Measurements from ENCODE around the gene PAGE2B. TPM values are rescaled to one million over a fixed set of nuclear protein-coding genes. Genes with fewer than 3 reads are reported as not detected.

Gene PAGE2B
- total RNA-seq, 1 donor from 2014 or later: not detected

DNA sequence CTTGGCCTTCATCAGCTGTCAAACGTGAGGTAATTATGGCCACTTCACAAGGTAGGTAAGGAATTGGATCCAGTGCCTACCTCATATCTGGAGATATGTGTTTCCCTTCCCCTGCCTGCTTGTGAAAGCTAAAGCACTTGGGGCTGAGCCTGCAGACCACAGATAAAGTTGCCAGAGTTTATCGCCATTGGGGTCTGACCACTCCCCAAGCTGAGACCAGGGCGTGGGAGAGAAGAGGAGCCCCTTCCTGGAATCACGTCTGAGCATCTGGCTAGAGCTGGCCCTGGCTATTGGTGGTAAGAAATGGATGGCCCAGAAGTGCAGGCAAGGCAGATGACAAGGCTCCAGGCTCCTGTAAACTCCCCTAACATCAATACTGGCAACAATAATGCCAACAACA, 46.8 kb upstream of the PAGE2B start:
- Histone ChIP-seq H3K27ac (no peak overlapping the region), H3K4me1 (no peaks in the 10 kb centered on the region), H3K9ac (no peak overlapping the region), H2AFZ (replicated peaks) (no peak overlapping the region), H3K9me3 (ENCODE audit: low read depth) (no peaks in the 10 kb centered on the region), H3K27me3 (no peaks in the 10 kb centered on the region), H3F3A (ENCODE audit: low read depth) (no peaks in the 10 kb centered on the region), H3K36me3 (no peaks in the 10 kb centered on the region), H3K4me3 (no peak overlapping the region), H3K79me2 (ENCODE audit: low read depth) (no peaks in the 10 kb centered on the region), H4K20me1 (ENCODE audit: low read depth) (no peaks in the 10 kb centered on the region), H3K4me2 (no peak overlapping the region)
- TF ChIP-seq EZH2 (IDR thresholded peaks at IDR 0.05): no peak
- TF ChIP-seq, protein P1, sequence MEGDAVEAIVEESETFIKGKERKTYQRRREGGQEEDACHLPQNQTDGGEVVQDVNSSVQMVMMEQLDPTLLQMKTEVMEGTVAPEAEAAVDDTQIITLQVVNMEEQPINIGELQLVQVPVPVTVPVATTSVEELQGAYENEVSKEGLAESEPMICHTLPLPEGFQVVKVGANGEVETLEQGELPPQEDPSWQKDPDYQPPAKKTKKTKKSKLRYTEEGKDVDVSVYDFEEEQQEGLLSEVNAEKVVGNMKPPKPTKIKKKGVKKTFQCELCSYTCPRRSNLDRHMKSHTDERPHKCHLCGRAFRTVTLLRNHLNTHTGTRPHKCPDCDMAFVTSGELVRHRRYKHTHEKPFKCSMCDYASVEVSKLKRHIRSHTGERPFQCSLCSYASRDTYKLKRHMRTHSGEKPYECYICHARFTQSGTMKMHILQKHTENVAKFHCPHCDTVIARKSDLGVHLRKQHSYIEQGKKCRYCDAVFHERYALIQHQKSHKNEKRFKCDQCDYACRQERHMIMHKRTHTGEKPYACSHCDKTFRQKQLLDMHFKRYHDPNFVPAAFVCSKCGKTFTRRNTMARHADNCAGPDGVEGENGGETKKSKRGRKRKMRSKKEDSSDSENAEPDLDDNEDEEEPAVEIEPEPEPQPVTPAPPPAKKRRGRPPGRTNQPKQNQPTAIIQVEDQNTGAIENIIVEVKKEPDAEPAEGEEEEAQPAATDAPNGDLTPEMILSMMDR (IDR thresholded peaks at IDR 0.05): no peak
- TF ChIP-seq EZH2phosphoT487 (IDR thresholded peaks at IDR 0.05): no peak
- no peaks in the 10 kb centered on the region for H3K36me3 Mint-ChIP-seq
- no peaks in the 10 kb centered on the region for H3K4me1 Mint-ChIP-seq
- H3K27ac Mint-ChIP-seq: no peak overlapping the region
- DNase-seq (ENCODE audit: low spot score): no peak
- H3K9me3 Mint-ChIP-seq: no peaks in the 10 kb centered on the region
- no peak overlapping the region for H3K4me3 Mint-ChIP-seq
- H3K27me3 Mint-ChIP-seq (ENCODE audit: insufficient read depth, low read depth): peaks cover under 1% of the 10 kb centered on the region

DNA sequence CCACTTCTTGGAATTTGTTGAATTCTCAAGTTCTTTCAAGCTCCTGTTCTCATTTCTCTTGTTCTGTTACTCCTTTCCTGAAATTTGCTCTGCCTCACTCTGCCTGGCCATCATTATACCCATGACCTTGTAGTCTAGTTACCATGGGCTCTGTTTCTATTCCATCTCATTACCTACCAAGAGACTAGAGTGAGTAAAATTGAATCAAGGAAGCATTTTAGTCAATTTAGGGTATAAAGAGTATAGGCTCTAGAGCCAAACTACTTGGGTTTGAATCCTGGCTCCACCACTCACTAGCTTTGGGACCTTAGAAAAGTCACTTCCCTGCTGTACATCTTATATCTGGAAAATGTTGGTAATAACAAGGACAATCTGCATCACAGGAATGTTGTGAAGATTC, 46.2 kb upstream of the PAGE2B start:
- TF ChIP-seq, protein P1 (IDR thresholded peaks at IDR 0.05): no peak
- TF ChIP-seq EZH2phosphoT487 (IDR thresholded peaks at IDR 0.05) (no peak), EZH2 (IDR thresholded peaks at IDR 0.05) (no peak)
- no peak for DNase-seq (ENCODE audit: low spot score)
- Mint-ChIP-seq H3K27me3 (ENCODE audit: insufficient read depth, low read depth) (peaks cover 2% of the 10 kb centered on the region), H3K27ac (no peak overlapping the region), H3K4me1 (no peaks in the 10 kb centered on the region), H3K36me3 (no peaks in the 10 kb centered on the region), H3K4me3 (no peak overlapping the region), H3K9me3 (no peaks in the 10 kb centered on the region)
- Histone ChIP-seq H3K4me2 (no peak overlapping the region), H3K4me1 (no peaks in the 10 kb centered on the region), H3K36me3 (no peaks in the 10 kb centered on the region), H3F3A (ENCODE audit: low read depth) (no peaks in the 10 kb centered on the region), H4K20me1 (ENCODE audit: low read depth) (no peaks in the 10 kb centered on the region), H3K9me3 (ENCODE audit: low read depth) (no peaks in the 10 kb centered on the region), H2AFZ (replicated peaks) (no peak overlapping the region), H3K27me3 (no peaks in the 10 kb centered on the region), H3K79me2 (ENCODE audit: low read depth) (no peaks in the 10 kb centered on the region), H3K9ac (no peak overlapping the region), H3K4me3 (no peak overlapping the region), H3K27ac (no peak overlapping the region)

DNA sequence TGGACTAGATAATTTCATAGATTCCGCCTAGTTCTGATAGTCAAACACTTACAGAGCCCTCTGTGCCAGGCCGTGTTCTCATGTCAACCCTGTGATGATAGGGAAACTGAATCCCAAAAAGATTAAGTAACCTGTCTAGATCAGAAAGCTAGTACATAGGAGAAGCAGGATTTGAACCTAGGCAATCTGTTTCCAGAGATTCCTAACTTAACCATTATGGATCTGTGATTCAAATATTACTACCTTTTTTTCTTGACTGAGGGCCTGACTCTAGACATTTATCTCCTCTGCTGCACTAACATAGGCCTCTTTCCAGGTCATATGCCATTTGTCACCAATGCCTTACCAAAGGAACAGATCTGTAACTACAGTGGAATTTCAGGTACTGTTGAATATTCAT, 45.5 kb upstream of the PAGE2B start:
- H4K20me1 ChIP-seq (ENCODE audit: low read depth): no peaks in the 10 kb centered on the region
- Mint-ChIP-seq H3K9me3 (no peaks in the 10 kb centered on the region), H3K27me3 (ENCODE audit: insufficient read depth, low read depth) (peaks cover 2% of the 10 kb centered on the region), H3K36me3 (no peaks in the 10 kb centered on the region), H3K27ac (no peak overlapping the region), H3K4me3 (no peak overlapping the region), H3K4me1 (no peaks in the 10 kb centered on the region)
- no peaks in the 10 kb centered on the region for H3K9me3 ChIP-seq (ENCODE audit: low read depth)
- no peak for DNase-seq (ENCODE audit: low spot score)
- H3F3A ChIP-seq (ENCODE audit: low read depth): no peaks in the 10 kb centered on the region
- H3K4me2 ChIP-seq: no peak overlapping the region
- H3K79me2 ChIP-seq (ENCODE audit: low read depth): no peaks in the 10 kb centered on the region
- TF ChIP-seq EZH2 (IDR thresholded peaks at IDR 0.05): no peak
- TF ChIP-seq, protein P1 (IDR thresholded peaks at IDR 0.05): no peak
- TF ChIP-seq EZH2phosphoT487 (IDR thresholded peaks at IDR 0.05): no peak
- no peak overlapping the region for H3K4me3 ChIP-seq
- no peak overlapping the region for H3K9ac ChIP-seq
- no peaks in the 10 kb centered on the region for H3K4me1 ChIP-seq
- no peak overlapping the region for H2AFZ ChIP-seq (replicated peaks)
- H3K36me3 ChIP-seq: no peaks in the 10 kb centered on the region
- H3K27me3 ChIP-seq: no peaks in the 10 kb centered on the region
- H3K27ac ChIP-seq: no peak overlapping the region

Data from neural progenitor cell (in vitro differentiated cells).